GM21737 (cell line): Measurements from ENCODE around the gene TNRC6A.

ENCODE experiments used
- ATAC-seq: cut with Tn5 transposase; IDR thresholded peaks from one replicate; pipeline ENCODE4 v1.9.1; 2021; ENCODE audit warnings: mild to moderate bottlenecking, moderate library complexity; ENCODE audit not compliant: unreplicated experiment

Gene TNRC6A

DNA sequence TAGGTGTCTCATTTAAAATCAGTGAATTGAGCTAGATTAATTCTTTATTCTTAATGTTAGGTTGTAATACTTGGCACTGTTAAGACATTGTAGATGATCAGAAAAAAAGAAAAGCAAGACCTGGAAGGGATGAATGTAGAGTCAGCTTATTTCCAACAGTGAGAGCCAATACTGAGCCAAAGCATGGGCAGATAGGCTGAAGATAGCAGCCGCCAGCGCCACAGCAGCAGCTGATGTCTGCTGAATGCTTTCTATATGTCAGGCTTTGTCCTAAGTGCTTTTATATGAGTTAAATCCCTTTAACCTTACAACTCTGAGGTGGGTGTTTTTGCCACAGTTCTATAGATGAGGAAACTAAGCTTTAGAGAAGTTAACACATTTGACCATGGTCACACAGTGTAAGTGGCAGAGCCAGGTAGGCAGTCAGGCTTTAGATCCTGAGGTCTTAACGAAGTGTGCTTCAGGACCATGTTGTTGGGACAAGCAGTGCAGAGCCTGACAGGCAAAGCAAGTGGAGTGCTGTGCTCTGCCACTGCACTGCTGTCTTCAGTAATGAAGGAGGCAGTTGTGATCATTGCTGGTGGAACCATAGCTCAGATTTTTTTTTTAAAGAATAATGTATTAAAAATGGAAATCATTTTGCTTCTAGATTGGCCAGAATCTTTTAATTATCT, 25.9 kb downstream of the TNRC6A start:
- no peak for ATAC-seq

DNA sequence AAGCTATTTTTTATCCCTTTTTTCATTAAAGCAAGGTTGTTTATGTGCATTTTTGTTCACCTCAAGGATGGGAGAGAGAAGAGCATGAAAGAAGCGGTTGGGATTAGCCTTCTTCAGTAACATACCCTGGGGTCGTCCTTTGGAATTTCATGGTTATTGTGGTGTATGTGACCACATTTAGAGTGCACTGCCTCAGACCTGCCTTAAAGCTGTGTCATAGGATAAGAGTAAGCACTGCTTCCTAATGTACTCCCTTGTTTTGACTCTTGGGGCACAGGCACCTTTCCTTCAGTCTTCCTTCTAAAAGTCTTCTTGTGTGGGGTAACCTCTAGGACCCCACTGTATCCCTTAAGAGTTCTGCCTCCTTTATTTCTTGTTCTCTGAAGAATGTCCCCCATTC, 28.9 kb downstream of the TNRC6A start:
- no peak for ATAC-seq

DNA sequence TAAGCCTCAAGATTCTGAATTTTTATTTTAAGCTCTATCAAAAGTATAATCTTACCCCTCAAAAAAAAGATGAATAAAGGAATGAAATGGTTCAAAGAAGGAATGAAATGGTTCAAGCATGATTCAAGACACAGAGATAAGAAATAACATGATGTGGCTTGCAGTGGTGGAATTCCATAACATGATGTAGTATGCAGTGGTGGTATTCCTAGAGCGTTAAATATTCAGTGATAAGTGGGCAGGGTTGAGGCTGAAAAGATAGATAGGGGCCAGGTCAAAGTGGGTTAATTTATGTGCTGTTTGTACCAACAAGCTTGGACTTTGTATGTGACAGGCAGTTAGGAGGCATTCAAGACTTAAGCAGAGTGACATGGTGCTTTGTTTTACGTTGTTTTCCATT, 29.6 kb downstream of the TNRC6A start:
- no peak for ATAC-seq

DNA sequence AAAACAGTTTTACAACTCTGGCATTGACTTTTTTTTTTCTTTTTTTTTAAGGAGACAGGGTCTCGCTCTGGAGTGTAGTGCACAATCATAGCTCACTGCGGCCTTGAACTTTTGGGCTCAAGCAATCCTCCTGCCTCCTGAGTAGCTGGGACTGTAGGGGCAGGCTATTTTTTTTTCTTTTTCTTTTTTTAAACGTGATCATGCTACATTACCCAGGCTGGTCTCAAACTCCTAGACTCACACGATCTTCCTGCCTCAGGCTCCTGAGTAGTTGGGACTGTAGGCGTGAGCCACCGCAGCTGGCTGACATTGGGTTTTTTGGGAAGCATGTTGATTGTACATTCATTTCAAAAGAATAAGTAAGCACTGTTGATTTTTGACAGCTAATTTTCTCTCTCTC, 32.1 kb downstream of the TNRC6A start:
- no peak for ATAC-seq

DNA sequence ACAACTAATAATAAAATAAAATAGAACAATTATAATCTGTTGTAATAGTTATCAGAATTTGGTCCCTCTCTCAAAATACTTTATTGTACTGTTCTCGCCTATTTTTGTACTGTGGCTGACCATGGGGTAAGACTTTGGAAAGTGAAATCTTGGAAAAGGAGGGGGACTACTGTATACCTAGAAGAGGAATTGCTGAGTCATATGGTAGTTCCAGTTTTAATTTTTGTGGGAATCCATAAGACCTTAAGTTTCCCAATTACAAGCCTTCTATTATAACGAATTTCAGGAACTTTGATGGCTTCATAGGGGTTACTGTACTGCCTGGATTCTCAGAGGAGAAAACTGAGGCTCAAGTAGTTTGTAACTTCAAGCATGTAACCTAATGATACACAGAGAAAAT, 35.5 kb downstream of the TNRC6A start:
- ATAC-seq = no peak

DNA sequence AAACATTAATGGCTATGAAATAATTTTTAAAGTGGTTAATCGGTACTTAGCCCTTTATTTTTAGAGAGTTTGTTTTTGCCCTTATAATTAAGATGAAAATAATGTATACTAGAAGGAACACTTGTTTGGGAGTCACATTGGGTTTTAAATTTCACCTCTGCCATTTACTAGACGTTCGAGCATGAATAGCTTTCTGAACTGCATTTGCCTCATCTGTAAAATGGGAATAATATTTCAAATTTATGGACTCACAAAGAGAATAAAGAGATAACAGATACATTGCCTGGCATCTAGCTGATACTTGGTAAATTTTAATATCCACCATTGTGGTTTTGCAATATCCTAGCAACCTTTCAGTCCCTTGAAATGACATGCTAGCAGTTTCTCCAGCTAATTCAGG, 36.6 kb downstream of the TNRC6A start:
- no peak for ATAC-seq

DNA sequence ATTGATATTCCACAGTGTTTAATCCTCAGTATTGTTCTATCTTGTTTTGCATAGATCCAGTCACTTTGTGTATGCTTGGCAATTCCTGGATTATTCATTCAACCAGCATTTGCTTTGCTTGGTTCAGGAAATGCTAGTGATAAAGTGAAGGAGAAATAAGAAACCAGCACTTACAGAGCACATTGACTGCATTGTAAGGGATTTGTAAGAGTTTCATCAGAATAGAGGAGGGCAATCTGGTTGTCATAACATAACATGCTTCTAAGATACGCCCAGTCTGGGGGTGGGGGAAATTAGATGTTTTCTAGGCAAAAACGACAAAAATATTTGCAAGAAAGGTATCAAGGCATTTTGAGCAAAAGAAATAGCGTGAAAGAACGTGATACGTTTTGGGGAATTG, 40.4 kb downstream of the TNRC6A start:
- ATAC-seq = no peak

DNA sequence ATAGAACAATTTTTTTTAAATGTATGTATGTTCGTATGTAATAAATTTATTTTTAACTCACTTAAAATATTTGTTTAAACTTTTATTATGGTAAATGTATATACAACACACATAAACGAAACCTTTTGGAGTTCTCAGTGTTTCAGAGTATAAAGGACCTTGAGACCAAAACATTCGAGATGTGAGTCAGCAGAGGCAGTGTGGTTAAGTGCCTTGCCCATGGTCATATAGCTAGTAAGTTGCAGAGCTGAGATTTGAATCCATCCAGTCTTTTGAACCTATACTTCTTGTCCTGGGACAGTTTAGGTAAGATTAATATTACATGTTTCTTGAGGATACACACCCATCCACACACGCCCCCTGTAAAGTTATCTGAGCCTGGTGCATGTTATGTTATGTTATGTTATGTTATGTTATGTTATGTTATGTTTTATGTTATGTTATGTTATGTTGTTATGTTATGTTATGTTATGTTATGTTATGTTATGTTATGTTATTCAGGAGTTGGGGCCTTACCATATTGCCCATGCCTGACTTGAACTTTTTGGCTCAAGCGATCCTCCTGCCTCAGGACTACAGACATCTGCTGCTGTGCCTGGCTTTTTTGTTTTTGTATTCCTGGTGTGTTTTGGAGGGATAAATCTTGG, 41.8 kb downstream of the TNRC6A start:
- ATAC-seq = no peak

DNA sequence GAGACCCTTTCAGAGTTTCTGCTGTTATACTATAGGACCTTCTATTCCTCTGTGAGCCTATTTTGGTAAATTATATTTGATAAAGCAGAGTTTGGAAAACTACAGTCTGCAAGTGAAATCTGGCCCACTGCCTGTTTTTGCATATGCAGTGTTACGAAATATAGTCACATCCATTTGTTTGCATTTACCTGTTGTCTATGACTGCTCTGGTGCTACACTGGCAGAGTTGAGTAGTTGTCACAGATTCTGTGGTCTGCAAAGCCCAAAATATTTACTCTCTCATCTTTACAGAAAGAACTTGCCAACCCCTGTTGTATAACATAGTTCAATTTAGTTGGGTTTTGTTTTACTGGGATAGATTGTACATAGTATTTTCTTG, 42.3 kb downstream of the TNRC6A start:
- no peak for ATAC-seq

DNA sequence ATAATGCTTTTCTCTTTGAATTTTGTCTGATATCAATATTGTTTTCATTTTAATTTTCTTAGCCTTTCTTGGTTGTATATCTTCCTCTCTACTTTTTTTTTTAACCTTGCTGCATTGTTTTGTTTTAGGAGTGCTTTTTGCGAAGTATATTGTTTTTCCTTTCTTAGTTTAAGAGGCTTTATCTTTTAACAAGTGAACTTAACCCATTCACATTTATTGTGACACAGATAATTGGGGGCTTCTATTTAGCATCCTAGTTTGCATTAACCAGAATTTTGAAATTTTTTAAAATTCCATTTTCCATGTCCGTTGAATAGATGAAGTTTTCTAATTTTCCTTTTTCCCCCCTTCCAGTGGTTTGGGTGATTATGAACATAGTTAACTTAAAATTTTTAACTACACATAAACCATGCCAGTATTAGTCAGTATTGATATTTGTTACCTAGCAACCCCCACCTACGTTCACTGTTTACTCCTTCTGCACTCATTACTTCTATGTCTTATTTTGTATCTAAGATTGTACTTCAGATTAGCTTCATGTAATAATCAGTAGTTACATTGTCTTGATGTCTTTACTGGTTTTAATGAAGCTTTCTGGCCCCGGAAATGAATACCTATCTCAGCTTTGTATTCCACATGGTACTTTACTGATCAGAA, 44.4 kb downstream of the TNRC6A start:
- ATAC-seq = no peak

DNA sequence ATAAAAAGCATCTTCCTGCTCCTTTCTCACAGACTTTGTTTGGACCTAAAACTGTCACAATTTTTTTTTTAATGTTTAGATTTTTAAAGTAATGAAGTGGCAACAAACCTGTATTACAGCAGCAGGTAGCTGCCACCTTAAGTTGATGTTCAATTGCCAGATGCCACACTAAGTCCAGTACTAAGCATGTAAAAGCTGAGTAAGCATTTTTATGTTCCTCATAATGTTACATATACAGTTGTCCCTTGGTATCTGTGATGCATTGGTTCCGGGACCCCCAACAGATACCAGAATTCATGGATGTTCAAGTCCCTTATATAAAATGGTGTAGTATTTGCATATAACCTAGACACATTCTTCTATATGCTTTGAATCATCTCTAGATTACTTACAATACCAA, 45.1 kb downstream of the TNRC6A start:
- no peak for ATAC-seq

DNA sequence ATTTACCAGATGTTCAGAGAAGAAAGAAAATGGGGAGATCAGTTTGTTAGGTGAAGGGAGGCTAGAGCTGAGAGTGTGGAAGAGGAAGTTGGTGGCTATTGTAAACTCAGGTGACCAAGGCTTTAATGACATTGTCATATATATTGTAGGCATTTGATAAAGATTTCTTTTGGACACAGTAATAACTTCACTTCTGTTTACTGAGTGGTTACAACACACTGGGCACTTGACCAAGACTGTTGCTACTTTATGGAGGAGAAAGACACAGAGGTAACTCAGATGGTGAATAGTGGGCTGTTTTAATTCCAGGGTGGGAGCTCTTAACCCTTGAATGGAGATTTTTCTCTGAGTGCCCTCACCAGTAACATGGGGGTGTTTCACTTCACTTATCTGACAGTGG, 46.0 kb downstream of the TNRC6A start:
- ATAC-seq = no peak

DNA sequence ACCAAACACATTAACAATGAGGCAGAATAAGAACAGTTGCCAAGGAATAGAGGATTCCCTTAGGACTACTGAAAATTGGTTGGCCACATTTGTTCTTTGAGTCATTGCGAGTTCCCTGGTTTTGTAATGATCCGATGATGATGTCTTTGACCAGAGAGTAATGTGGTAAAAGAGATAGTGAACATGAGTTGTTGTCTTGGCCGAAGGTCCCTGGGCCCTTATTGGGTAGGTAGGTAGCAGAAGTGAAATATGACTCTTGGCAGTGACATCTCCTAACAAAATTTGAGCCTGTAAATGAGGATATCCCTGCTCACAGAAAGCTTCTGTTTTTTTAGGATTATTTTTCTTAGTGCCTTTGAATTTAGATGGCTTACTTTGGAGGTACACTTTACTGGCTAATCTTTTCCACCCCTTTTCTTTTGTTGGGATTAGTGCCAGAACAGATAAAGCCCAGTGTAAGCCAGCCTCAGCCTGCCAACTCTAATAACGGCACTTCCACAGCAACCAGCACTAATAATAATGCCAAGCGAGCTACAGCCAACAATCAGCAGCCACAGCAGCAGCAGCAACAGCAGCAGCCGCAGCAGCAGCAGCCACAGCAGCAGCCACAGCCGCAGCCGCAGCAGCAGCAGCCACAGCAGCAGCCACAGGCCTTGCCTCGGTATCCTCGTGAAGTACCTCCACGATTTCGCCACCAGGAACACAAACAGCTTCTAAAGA, 47.2 kb downstream of the TNRC6A start:
- no peak for ATAC-seq

DNA sequence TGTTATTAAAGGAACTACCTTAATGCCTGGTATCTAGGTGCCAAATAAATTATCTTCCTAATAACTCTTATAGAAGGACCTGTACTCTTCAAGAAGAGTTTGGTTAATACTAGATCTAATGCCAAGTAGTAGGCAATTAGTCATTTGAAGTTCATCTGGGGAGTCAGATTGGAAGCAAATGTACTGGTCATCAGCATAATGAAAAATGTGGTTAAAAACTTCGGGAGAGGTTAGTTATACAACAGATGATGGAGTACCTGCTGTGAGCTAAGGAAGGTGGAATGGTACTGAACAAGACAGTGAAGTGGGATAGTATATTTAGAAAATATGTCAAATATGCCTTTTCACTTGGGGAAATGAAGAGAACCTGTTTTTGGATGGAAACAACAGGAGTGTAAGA, 49.2 kb downstream of the TNRC6A start:
- ATAC-seq = no peak

DNA sequence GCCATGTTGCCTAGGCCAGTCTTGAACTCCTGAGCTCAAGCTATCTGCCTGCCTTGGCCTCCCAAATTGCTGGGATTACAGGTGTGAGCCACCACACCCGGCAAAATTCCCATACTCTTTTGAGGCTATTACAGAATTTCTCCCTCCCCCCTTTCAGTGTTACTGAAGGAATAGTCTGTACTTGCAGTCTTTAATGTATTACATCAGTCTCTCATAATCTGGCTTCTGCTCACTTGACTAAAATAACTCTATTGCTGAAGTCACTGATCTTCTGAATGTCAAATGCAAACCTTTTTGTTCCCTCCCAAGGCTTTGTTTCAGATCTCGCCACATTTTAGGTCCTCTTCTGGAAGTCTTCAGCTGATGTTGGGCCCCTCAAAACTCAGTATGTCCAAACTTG, 51.8 kb downstream of the TNRC6A start:
- ATAC-seq = no peak

DNA sequence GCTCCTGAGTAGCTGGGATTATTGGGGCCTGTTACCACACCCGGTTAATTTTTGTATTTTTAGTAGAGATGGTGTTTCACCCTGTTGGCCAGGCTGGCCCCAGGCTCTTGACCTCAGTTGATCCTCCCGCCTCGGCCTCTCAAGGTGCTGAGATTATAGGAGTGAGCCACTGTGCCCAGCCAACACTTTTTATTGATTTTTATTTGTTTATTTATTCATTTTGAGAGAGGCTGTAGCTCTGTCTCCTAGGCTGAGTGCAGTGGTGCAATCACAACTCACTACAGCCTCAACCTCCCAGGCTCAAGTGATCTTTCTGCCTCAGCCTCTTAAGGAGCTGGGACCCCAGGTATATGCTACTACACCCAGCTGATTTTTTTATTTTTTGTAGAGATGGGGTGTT, 54.7 kb downstream of the TNRC6A start:
- ATAC-seq = no peak

DNA sequence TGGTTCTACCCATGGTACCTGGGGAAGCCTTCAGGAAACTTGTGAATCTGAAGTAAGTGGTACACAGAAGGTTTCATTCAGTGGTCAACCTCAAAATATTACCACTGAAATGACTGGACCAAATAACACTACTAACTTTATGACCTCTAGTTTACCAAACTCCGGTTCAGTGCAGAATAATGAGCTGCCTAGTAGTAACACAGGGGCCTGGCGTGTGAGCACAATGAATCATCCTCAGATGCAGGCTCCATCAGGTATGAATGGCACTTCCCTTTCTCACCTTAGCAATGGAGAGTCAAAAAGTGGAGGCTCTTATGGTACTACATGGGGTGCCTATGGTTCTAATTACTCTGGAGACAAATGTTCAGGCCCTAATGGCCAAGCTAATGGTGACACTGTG, 60.4 kb downstream of the TNRC6A start:
- ATAC-seq = no peak

DNA sequence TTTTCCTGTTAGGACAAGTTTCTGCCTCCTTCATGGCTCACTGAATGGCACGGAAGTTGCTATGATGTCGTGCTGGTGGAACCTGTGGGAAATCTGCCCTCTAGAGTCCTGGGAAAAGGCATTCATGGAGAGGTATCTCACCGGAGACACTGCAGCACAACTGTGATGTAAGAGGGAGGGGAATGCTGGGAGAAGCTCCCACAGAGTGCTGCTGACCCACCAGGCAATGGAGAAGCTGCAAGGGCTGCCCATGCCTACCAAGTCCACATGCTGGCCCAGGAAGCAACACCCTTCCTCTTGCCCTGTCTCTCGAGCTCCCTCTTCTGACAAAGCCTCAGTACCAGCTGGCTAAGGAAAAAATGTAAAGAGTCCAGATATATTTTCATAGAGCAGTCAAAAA, 71.1 kb downstream of the TNRC6A start:
- no peak for ATAC-seq

DNA sequence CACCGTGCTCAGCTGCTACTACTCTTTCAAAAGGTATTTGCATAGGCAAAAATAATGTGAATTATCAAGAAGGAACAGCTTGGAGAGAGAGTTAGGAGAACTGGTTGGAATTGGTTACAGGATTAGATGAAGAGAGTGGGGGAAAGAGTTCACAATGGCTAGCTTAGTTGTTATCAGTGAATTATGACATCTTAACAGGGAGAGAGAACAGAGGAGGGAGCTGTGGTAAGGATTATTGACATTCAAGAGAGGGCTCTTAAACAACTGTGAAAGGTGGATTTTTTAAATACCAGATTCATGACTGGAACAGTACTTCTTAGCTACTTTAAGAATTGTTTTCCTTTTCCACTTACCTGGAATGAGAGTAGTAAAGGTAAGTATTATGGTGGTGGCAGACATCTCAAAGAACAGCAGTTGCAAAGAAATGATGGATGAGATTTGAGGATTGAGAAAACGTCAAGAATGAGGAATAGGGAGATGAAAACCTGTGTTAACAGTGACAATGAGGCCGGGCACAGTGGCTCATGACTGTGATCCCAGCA, 72.4 kb downstream of the TNRC6A start:
- no peak for ATAC-seq

DNA sequence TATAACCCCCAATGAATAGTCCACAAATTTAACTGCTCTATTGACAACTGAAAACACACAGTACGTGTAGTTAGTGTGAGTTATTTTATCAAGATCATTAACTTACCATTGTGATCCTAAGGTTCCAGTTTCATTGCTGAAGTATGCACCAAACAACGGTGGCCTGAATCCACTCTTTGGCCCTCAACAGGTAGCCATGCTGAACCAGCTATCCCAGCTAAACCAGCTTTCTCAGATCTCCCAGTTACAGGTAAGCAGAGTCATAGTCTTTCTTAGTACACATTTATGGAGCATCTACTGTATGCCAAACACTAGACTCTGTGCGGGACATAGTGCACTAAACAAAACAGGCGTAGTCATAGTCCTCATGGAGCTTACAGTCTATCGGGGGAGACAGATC, 76.0 kb downstream of the TNRC6A start:
- ATAC-seq = no peak

DNA sequence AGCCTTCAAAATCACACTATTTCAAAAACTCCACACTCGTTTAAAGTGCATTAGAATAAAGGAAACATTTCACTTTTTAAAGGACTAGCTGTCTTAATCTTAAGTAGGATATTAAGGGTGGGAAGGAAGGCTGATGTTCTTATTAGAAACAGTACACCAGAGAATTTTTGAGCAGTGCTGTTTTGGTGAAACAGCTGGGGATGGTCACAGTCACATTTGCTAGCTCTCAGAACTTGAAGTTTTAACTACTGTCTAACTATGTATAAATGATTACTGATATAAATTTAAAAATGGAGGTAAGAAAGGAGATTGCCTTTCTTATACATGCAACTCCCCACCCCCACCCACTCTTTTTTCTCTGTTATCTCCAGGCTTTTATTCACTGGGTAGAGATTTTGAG, 77.8 kb downstream of the TNRC6A start:
- no peak for ATAC-seq
